ENCODE results near the gene BANP.
A peak's percentile ranks its signal among the peaks of the same experiment; 100 is the strongest.

The BANP gene

GRCh38 chr16:87958632-87959031 lies 7.4 kb downstream of the BANP start:
- Histone ChIP-seq H3K4me3 (ENCODE audit: low read depth, low read length) (no peak overlapping the region), H3K27ac (no peak overlapping the region), H3K27me3 (replicated peaks) (no peaks in the 10 kb centered on the region), H3K36me3 (replicated peaks) (peaks cover 3% of the 10 kb centered on the region)
- in situ Hi-C loops (cut with HindIII; ENCODE audit: low pct_ligation_motif_present, low sequenced_read_pairs) = no loop called here
- TF ChIP-seq, protein P1, sequence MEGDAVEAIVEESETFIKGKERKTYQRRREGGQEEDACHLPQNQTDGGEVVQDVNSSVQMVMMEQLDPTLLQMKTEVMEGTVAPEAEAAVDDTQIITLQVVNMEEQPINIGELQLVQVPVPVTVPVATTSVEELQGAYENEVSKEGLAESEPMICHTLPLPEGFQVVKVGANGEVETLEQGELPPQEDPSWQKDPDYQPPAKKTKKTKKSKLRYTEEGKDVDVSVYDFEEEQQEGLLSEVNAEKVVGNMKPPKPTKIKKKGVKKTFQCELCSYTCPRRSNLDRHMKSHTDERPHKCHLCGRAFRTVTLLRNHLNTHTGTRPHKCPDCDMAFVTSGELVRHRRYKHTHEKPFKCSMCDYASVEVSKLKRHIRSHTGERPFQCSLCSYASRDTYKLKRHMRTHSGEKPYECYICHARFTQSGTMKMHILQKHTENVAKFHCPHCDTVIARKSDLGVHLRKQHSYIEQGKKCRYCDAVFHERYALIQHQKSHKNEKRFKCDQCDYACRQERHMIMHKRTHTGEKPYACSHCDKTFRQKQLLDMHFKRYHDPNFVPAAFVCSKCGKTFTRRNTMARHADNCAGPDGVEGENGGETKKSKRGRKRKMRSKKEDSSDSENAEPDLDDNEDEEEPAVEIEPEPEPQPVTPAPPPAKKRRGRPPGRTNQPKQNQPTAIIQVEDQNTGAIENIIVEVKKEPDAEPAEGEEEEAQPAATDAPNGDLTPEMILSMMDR (IDR thresholded peaks at IDR 0.05; ENCODE audit: low read depth, low read length, missing control alignments) = no peak
- no peak for DNase-seq

DNA sequence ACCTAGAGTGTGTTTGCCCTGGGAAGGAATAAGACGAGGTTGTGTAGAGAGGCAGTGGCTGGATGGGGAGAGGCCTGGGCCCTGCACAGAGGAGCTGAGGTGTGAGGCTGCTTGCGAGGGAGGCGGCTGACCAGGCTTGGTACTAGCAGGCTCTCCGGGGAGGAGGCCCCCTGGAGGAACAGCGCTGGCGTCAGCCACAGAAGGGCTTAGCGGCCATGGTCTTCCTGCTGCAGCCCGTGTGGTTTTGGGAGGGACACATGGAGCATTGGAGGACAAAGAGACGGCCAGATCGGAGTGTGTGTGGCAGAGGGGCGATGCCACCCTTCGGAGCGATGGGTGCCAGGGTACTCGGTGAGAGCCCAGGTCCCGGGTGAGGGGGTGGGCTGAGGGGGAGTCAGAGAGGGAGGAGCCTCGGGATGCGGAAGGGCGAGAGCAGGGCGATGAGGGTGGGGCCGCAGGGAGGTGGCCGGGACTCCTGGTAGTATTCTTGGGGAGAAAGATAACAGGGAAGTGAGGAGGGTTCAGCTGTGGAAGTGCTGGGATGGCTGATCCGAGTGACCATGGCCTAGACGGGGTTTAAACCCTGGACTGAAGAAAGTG lies 8.3 kb downstream of the BANP start:
- Histone ChIP-seq H3K36me3 (replicated peaks) (peaks cover 3% of the 10 kb centered on the region), H3K27me3 (replicated peaks) (no peaks in the 10 kb centered on the region), H3K4me3 (ENCODE audit: low read depth, low read length) (no peak overlapping the region), H3K27ac (no peak overlapping the region)
- in situ Hi-C loops (cut with HindIII; ENCODE audit: low pct_ligation_motif_present, low sequenced_read_pairs) = no loop called here
- TF ChIP-seq, protein P1 (IDR thresholded peaks at IDR 0.05; ENCODE audit: low read depth, low read length, missing control alignments) = no peak
- DNase-seq = no peak

DNA sequence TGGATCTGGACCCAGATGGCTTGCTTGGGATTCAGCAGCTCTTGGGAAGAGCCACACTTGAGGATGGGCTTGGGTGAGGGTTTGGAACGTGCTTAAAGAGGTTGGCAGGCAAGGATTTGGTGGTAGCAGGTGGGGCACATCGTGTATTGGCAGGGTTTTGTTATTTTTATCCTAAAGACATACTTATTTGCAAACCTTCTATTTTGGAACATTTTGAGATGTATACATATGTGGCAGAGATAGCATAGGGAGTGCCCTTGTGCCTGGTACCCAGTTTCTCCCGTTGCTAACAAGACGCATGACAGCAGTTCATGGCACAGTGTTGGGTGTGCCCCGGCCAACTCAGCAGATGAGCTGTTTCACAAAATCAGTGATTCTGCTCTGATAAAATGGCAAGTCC lies 9.1 kb downstream of the BANP start:
- Histone ChIP-seq H3K4me3 (ENCODE audit: low read depth, low read length) (no peak overlapping the region), H3K27me3 (replicated peaks) (no peaks in the 10 kb centered on the region), H3K36me3 (replicated peaks) (peaks cover 3% of the 10 kb centered on the region), H3K27ac (no peak overlapping the region)
- DNase-seq = no peak
- in situ Hi-C loops (cut with HindIII; ENCODE audit: low pct_ligation_motif_present, low sequenced_read_pairs) = no loop called here
- TF ChIP-seq, protein P1 (IDR thresholded peaks at IDR 0.05; ENCODE audit: low read depth, low read length, missing control alignments) = no peak

DNA sequence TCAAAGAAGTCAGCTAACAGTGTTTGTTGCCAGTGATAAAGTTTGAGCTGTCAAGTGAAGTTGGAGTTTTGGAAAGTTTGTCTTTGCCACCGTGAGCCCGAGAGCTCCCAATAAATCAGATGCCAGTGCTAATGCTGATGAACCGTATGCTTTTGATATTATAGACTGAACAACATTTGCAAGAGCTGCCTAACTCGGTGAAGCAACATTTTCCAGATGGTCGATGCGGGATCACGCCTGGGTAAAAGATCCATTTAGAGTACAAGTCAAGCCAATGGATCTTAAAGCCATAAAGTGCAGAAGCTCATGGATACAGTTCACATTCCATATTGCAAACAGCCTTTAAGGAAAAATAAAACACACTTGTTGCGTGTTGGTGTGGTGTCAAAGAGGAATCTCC lies 9.6 kb downstream of the BANP start:
- in situ Hi-C loops (cut with HindIII; ENCODE audit: low pct_ligation_motif_present, low sequenced_read_pairs) = no loop called here
- TF ChIP-seq, protein P1 (IDR thresholded peaks at IDR 0.05; ENCODE audit: low read depth, low read length, missing control alignments) = no peak
- Histone ChIP-seq H3K4me3 (ENCODE audit: low read depth, low read length) (no peak overlapping the region), H3K27ac (no peak overlapping the region), H3K27me3 (replicated peaks) (no peaks in the 10 kb centered on the region), H3K36me3 (replicated peaks) (peaks cover 3% of the 10 kb centered on the region)
- DNase-seq = no peak

DNA sequence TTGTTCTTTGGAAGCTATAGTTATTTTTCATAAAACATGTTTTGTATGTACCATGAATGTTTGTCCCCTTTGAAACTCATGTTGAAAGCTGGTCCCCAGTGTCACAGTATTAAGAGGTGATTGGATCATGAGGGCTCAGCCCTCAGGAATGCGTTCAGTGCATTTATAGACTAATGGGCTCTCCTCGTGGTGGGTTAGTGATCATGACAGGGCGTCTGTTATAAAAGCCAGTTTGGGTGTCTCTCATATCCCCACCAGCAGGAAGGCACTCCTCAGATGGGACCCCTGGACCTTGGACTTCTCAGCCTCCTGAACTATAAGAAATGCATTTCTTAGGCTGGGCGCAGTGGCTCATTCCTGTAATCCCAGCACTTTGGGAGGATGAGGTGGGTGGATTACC lies 10.4 kb downstream of the BANP start:
- peaks cover 3% of the 10 kb centered on the region for H3K36me3 ChIP-seq (replicated peaks)
- TF ChIP-seq, protein P1 (IDR thresholded peaks at IDR 0.05; ENCODE audit: low read depth, low read length, missing control alignments) = no peak
- in situ Hi-C loops (cut with HindIII; ENCODE audit: low pct_ligation_motif_present, low sequenced_read_pairs) = no loop called here

GRCh38 chr16:87963400-87963799 lies 12.2 kb downstream of the BANP start:
- peak; percentile 89 for DNase-seq
- no peaks in the 10 kb centered on the region for H3K27me3 ChIP-seq (replicated peaks)
- peak overlapping the region; percentile 65 for H3K27ac ChIP-seq
- H3K4me3 ChIP-seq (ENCODE audit: low read depth, low read length) = no peak overlapping the region
- H3K36me3 ChIP-seq (replicated peaks) = no peaks in the 10 kb centered on the region
- in situ Hi-C loops (cut with HindIII; ENCODE audit: low pct_ligation_motif_present, low sequenced_read_pairs) = no loop called here
- TF ChIP-seq, protein P1 (IDR thresholded peaks at IDR 0.05; ENCODE audit: low read depth, low read length, missing control alignments) = no peak

More for the DNA sequence above, 10.4 kb downstream of the BANP start:
- no peak for DNase-seq
- Histone ChIP-seq H3K27me3 (replicated peaks) (no peaks in the 10 kb centered on the region), H3K4me3 (ENCODE audit: low read depth, low read length) (no peak overlapping the region), H3K27ac (no peak overlapping the region)
